Putamen (tissue), 1 donor: ENCODE results near the gene SLC45A3.
A peak's percentile ranks its signal among the peaks of the same experiment; 100 is the strongest.

Experiments
- DNase-seq: peaks from one replicate; pipeline ENCODE4 v3.0.0-alpha.2; 2016; ENCODE audit warnings: low spot score

The SLC45A3 gene

GRCh38 chr1:205700865-205701401 lies 20.6 kb upstream of the SLC45A3 start:
- DNase-seq = peak; percentile 32

DNA sequence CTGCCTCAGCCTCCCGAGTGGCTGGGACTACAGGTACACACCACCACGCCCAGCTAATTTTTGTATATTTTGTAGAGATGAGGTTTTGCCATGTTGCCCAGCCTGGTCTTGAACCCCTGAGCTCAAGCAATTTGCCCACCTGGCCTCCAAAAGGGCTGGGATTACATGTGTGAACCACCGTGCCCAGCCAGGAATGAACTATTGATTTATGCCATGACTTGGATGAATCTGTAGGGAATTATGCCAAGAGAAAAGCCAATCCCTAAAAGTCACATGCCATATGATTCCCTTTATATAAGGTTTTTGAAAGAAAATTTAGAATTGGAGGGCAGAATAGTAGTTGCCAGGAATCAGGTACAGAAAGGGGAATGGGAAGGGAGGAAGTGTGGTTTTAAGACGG lies 19.1 kb upstream of the SLC45A3 start:
- no peak for DNase-seq

DNA sequence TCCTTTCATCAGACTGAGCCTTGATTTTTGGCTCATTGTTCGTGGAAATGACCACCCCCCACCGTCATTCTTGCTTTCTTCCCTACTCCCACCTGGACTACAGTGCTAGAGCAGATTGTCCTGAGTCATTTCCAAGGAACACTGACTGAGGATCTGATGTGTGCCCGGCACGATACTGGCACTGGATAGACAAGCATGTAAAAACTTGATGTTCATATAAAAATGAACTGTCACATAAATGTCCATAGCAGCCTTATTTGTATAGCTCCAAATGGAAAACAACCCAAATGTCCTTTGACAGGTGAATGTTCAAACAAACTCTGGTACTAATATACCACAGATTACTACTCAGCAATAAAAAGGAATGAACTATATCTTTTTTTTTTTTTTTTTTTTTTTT lies 18.6 kb upstream of the SLC45A3 start:
- no peak for DNase-seq

DNA sequence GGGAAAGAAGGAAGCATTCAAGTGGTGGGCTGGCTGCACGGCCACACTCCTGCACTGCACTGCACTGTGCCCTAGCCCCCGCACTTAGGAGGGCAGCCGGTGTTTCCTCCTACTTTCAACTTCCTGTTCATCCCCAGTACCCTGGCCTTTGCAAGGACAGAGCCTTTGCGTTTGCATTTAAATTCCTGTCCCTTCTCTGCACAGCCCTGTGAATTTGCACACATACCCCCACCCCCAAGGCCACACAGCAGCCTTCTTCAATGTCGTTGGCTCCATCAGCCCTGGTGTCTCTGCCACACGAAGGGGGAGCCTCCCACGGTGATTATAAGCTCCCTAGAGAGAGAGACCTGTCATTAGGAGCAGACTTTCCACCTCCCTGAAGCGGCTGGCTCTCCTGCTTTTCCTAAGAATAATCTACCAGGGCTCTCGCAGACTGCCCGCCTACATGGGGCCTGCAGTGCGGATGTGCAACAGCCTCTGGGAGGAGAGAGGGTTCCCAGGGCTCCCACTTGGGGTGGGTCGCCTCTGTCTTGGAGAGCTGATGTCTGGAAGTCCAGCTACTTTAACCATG lies 13.2 kb upstream of the SLC45A3 start:
- no peak for DNase-seq

- no peak for DNase-seq
These were observed 12.1 kb upstream of the SLC45A3 start for GRCh38 chr1:205692423-205692822.

GRCh38 chr1:205690122-205690756 lies 9.9 kb upstream of the SLC45A3 start:
- no peak for DNase-seq

GRCh38 chr1:205689479-205689878 lies 9.2 kb upstream of the SLC45A3 start:
- DNase-seq = no peak

- DNase-seq = no peak
These were observed 8.1 kb upstream of the SLC45A3 start for GRCh38 chr1:205688171-205689080.

DNA sequence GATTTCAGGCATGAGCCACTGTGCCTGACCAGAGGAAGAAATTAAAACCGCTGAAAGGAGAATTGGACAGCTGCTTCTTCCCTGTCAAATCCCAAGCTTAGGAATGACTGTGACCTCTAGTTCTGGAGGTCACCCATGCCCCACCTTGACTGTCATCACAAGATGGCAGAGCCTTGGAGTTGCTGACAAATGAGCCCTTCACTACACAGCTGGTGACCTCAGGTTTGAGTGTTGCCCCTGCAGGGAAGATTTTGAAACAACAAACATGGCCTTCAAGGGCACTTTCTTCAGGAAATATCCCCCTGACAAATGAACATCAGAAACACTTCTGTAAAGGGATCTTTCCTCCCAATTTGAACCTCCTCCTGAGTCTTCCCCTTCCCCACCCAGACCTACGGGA lies 6.9 kb upstream of the SLC45A3 start:
- DNase-seq = no peak

- no peak for DNase-seq
These were observed 1.1 kb upstream of the SLC45A3 start for GRCh38 chr1:205681364-205681763.

DNA sequence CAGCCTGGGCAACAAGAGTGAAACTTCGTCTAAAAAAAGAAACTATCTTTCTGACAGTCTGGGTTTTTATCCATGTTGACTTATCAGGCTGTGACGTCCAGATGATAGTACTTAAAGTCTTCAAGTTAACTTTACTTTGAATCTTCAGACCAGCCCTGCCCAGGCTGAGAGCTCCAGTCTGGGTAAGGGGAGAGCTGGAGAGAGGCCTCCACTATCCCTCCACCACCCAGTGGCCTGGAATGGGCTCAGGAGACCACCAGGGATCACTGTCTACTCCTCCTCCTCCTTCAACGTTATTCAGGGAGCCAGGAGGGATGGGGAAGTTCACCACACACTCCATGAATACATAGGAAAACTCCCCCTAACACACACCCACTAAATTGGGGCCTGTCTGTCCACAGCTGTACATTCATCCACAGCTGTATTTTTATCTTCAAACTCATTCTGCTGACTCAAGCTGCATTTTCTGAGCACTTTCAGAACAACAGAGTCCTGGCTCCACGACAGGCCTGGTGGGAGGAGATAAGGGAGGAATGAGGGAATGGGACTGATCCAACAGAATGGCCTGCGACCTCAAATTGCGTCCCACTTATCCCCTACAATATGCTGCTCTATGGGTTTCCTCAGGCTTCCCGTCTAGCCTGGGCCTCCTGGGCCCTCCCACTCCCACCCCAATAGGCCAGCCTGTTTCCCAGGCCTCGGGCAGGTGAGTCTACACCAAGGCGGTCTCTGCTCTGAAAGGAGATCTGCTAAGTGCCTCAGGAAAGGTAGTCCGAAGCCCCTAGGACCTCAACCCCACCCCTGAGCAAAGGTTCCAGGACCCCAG lies 1.8 kb downstream of the SLC45A3 start:
- DNase-seq = peak; percentile 52

- no peak for DNase-seq
These were observed 3.1 kb downstream of the SLC45A3 start for GRCh38 chr1:205677167-205677566.

DNA sequence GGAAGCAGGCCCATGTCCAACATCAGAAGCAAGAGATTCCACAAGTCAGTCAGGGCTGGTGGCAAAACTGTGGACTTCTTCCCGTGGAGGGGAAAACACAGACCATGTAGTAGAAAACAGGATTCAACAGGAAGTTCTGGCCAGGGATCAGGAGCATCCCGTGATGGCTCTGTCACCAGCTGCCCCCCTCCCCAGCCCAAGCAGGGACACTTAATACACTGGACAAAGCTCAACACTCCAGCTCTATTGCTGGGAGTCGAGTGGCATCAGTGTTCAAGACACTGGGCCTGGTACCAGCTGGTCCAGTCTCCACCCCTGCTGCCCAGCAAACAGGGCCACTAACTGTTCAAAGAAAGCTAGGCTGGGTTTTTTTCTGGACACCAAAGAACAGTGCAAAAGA lies 3.7 kb downstream of the SLC45A3 start:
- DNase-seq = peak; percentile 92

GRCh38 chr1:205676002-205676401 lies 4.3 kb downstream of the SLC45A3 start:
- DNase-seq = no peak

DNA sequence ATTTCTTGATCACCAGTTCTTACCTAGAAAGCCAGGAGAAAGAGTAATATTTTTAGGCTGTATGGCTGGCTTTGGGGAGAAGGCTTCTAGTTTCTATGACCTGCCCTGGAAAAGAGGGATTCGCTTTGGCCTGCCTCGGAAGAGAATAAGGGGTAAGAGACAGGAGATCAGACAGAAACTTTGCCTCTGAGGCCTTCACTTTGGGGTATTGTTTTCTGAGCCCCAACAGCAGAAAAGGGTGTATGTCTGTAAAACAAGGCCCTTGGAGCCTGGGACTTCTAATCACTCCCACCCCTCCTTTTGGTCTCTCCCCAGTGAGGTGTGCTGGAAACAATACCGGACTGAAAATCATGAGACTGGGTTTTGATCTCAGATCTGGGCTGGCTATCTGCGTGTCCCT lies 5.1 kb downstream of the SLC45A3 start:
- DNase-seq = no peak

- no peak for DNase-seq
These were observed 7.3 kb downstream of the SLC45A3 start for GRCh38 chr1:205672970-205673369.

DNA sequence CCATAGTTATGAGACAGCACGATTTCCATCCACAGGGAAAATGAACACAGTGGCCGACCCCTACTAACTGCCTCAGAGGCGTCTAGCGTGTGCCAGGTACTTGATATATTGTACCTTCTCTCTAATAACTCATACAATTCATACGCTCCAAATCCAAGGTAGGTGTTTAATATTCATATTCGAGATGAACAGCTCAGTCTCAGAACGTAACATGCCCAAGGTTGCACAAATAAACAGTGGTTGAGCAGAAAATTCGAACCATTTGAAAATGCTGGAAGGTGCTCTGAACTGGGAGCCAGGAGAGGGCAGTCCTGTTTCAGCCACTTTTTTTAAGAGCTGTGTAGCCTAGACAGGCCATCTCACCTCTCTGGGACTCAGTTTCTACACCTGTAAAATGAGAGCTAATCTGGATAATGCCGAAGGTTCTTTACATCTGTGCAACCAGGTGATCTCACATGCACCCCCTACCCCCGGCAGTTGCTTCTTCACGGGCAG lies 7.9 kb downstream of the SLC45A3 start:
- no peak for DNase-seq

- no peak for DNase-seq
These were observed 9.5 kb downstream of the SLC45A3 start for GRCh38 chr1:205670611-205671430.

DNA sequence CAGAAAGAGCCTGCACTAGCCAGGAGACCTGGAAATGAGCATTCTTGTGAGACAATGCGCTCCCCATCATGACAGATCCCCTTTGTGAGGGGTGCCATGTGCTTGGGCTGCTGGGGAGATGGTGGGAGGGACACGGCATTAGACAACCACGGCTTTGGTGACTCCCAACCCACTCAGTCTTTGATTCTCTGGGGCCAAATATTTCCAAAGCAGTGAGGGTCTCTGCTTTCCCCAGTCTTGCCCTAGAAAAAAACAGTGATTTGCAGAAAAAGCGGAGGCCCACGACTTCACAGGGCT lies 10.2 kb downstream of the SLC45A3 start:
- no peak for DNase-seq

DNA sequence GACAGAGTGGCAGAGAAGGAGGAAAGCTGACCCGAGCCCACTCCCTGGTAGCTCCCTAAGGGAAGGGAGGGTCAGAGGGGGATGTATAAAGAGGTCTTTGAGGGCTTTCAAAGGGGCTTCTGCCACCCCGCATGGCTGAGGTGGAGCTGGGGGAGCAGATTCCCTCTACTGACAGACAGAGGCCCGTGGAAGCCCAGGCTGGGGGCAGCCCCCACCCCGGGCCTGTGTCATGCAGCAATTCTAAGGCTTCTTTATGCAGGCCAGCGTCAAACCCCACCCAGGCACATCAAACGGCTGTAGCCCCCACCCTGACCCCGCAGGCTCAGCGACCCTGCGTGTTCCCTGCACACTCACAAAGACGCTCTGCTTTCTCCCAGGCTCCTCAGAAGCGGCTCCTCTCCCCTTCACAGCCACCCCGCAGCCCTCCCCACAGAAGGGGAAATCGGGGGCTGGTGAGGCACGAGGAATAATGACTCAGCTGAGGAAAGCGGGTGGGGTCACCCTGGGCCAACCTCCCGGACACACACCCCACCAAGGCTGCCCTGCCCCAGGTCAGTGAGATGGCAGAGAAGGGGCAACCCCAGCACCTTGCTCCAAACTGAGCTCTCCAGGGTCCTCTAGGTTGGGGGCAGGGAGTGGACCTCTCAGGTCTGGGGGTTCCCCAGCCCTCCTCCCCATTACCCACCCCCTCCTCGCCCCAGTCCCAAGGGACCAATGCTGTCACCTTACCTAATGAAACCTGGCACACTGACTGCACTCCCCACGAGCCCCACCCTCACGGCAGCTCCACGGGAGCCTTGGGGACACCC lies 10.8 kb downstream of the SLC45A3 start:
- peak; percentile 62 for DNase-seq
